Stimulated activated CD4-positive, alpha-beta T cell treated with anti-CD3 and anti-CD28 coated beads, Interleukin-4, amount 100 ng/mL, for 1 hour (primary cell): ENCODE results near the gene EIF2S3B.

Experiments used
- DNase-seq: peaks from one replicate; pipeline ENCODE4 v3.0.0-alpha.2; 2020

EIF2S3B gene

GRCh38 chr12:10554756-10555481 lies 49.2 kb downstream of the EIF2S3B start:
- DNase-seq: no peak

- no peak for DNase-seq
These were observed 51.6 kb downstream of the EIF2S3B start for GRCh38 chr12:10557329-10557728.

- no peak for DNase-seq
These were observed 52.1 kb downstream of the EIF2S3B start for GRCh38 chr12:10557766-10558165.
